OCI-LY3 (cell line): ENCODE results near the gene LYPD3.

Source experiments
- EZH2phosphoT487 ChIP-seq: fragments of 200-600 bp; shearing (Covaris generic); IDR thresholded peaks from 2 replicates; pipeline ENCODE4 v1.6.1; 2018; ENCODE audit warnings: antibody characterized with exemption, mixed run types, low read depth
- TF ChIP-seq, protein P1 (sequence below): fragments of 200-600, 300-600 bp; sonication (generic); IDR thresholded peaks from 2 replicates; pipeline ENCODE4 v1.5.1; 2014; ENCODE audit warnings: antibody characterized with exemption, low read length, low read depth

DNA sequence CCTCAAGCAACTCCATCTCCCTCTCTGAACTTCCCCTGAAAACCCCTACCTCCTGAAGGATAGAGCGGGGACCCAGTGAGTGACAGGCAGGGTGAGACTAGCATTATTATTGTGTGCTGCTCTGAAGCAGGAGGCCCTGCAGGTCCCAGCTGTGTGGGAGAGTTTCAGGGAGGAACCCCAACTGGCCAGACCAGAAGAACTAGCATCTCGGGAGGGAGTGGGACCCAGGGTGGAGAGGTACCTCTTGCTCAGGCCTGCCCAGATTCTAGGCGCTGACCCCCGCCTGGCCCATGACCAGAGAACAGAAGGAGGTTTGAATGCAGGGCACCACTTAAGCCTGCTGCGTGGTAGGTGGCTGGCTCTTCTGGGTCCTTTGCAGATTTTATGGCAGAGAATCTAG lies 5.7 kb upstream of the LYPD3 start:
- TF ChIP-seq, protein P1, sequence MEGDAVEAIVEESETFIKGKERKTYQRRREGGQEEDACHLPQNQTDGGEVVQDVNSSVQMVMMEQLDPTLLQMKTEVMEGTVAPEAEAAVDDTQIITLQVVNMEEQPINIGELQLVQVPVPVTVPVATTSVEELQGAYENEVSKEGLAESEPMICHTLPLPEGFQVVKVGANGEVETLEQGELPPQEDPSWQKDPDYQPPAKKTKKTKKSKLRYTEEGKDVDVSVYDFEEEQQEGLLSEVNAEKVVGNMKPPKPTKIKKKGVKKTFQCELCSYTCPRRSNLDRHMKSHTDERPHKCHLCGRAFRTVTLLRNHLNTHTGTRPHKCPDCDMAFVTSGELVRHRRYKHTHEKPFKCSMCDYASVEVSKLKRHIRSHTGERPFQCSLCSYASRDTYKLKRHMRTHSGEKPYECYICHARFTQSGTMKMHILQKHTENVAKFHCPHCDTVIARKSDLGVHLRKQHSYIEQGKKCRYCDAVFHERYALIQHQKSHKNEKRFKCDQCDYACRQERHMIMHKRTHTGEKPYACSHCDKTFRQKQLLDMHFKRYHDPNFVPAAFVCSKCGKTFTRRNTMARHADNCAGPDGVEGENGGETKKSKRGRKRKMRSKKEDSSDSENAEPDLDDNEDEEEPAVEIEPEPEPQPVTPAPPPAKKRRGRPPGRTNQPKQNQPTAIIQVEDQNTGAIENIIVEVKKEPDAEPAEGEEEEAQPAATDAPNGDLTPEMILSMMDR, result no peak
- no peak for TF ChIP-seq EZH2phosphoT487
